HepG2 (cell line): Measurements from ENCODE around the gene B3GALT6. TPM values are rescaled to one million over a fixed set of nuclear protein-coding genes. Genes with fewer than 3 reads are reported as not detected.

Experiments used
- ATF3 ChIP-seq: sonication (generic); formaldehyde crosslinking; IDR thresholded peaks from 2 replicates; pipeline ENCODE4 v1.4.0; 2020; ENCODE audit warnings: missing genetic modification reagents
- CBFB ChIP-seq: sonication (generic); formaldehyde crosslinking; IDR thresholded peaks from 2 replicates; pipeline ENCODE4 v1.4.0; 2020; ENCODE audit warnings: missing genetic modification reagents
- GFI1 ChIP-seq: sonication (generic); formaldehyde crosslinking; IDR thresholded peaks from 2 replicates; pipeline ENCODE4 v1.5.0; 2020; ENCODE audit warnings: missing genetic modification reagents, mild to moderate bottlenecking, borderline replicate concordance
- NKX3-1 ChIP-seq: sonication (generic); formaldehyde crosslinking; IDR thresholded peaks from 2 replicates; pipeline ENCODE4 v1.5.0; 2020; ENCODE audit warnings: missing genetic modification reagents
- ONECUT2 ChIP-seq: sonication (generic); formaldehyde crosslinking; IDR thresholded peaks from 2 replicates; pipeline ENCODE4 v1.4.0; 2020; ENCODE audit warnings: missing genetic modification reagents
- PRDM4 ChIP-seq: sonication (generic); formaldehyde crosslinking; IDR thresholded peaks from 2 replicates; pipeline ENCODE4 v1.9.0; 2021; ENCODE audit warnings: missing genetic modification reagents, borderline replicate concordance
- SMAD9 ChIP-seq: sonication (generic); formaldehyde crosslinking; IDR thresholded peaks from 2 replicates; pipeline ENCODE4 v1.5.1; 2020; ENCODE audit warnings: mild to moderate bottlenecking, missing genetic modification reagents
- SMC3 ChIP-seq: IDR thresholded peaks from 2 replicates; pipeline ENCODE4 v1.6.1; 2011; ENCODE audit warnings: low read length, improper control_type of control experiment
- SRSF4 ChIP-seq: fragments of 200-400 bp; formaldehyde crosslinking; IDR thresholded peaks from one replicate; pipeline ENCODE4 v1.6.1; 2018; ENCODE audit warnings: mild to moderate bottlenecking, low read depth, low read length, moderate library complexity; ENCODE audit not compliant: poor library complexity, severe bottlenecking
- SRSF9 ChIP-seq: fragments of 200-400 bp; formaldehyde crosslinking; IDR thresholded peaks from 2 replicates; pipeline ENCODE4 v1.6.1; 2018; ENCODE audit warnings: borderline replicate concordance, mild to moderate bottlenecking, low read depth, low read length; ENCODE audit not compliant: insufficient read depth, poor library complexity, severe bottlenecking
- TBX3 ChIP-seq: fragments of 450-650 bp; IDR thresholded peaks from 2 replicates; pipeline ENCODE4 v1.6.1; 2017; ENCODE audit warnings: antibody characterized with exemption, mild to moderate bottlenecking, inconsistent platforms, borderline replicate concordance
- ZBTB1 ChIP-seq: sonication (generic); formaldehyde crosslinking; IDR thresholded peaks from 2 replicates; pipeline ENCODE4 v1.4.0; 2020; ENCODE audit warnings: missing genetic modification reagents, borderline replicate concordance
- ZNF30 ChIP-seq: sonication (generic); formaldehyde crosslinking; IDR thresholded peaks from 2 replicates; pipeline ENCODE4 v1.5.0; 2020; ENCODE audit warnings: mild to moderate bottlenecking, missing genetic modification reagents
- ZNF574 ChIP-seq: sonication (generic); formaldehyde crosslinking; IDR thresholded peaks from 2 replicates; pipeline ENCODE4 v1.4.0; 2020; ENCODE audit warnings: missing genetic modification reagents
- ZNF577 ChIP-seq: sonication (generic); formaldehyde crosslinking; IDR thresholded peaks from 2 replicates; pipeline ENCODE4 v1.4.0; 2020; ENCODE audit warnings: mild to moderate bottlenecking, low read depth, missing genetic modification reagents, borderline replicate concordance
- ZNF75D ChIP-seq: sonication (generic); formaldehyde crosslinking; IDR thresholded peaks from 2 replicates; pipeline ENCODE4 v1.8.1; 2023; ENCODE audit warnings: missing genetic modification reagents, mild to moderate bottlenecking, borderline replicate concordance
- ZNF784 ChIP-seq: sonication (generic); formaldehyde crosslinking; IDR thresholded peaks from 2 replicates; pipeline ENCODE4 v1.5.1; 2020; ENCODE audit warnings: missing genetic modification reagents, mild to moderate bottlenecking, borderline replicate concordance
- polyA plus RNA-seq, 8 experiments: library from polyadenylated mRNA; depleted of rRNA in 3 of 8; stranded (reverse) in 7 of 8; unstranded in 1 of 8; fragments of >200 nt; fragmentation: Illumina TruSeq in 4 of 8; extraction: Trizol in 4 of 8; gene quantifications; 2 replicates each; pipeline versions ENCODE4 v1.2.1 to v1.2.3, GENCODE V29; 2011 to 2016; ENCODE audit warnings: low read depth in 4 of 8, missing spikeins in 1 of 8, mixed read lengths in 1 of 8; ENCODE audit not compliant: insufficient read depth in 1 of 8
- total RNA-seq, 5 experiments: library from RNA; depleted of rRNA; stranded (reverse); fragments of >200 nt; fragmentation: Illumina TruSeq; extraction: Trizol; gene quantifications; 2 replicates each; pipeline ENCODE4 v1.2.3, GENCODE V29; 2016; ENCODE audit warnings: low read depth in 1 of 5
- TF ChIP-seq, protein P1 (sequence below): sonication (generic); formaldehyde crosslinking; IDR thresholded peaks from 2 replicates; pipeline ENCODE4 v1.4.0; 2020; ENCODE audit warnings: missing genetic modification reagents, mild to moderate bottlenecking, borderline replicate concordance

B3GALT6 gene
- total and polyA plus RNA-seq, 2 of the 13 experiments (the other 11 are each of a cell fraction or from before 2014, with no cell fraction given) = 3.9 to 14.2 TPM

GRCh38 chr1:1231400-1232207, 433 bp upstream of the B3GALT6 start, which contains the start of gene SDF4 (continued):
- no peak for TF ChIP-seq PRDM4
- no peak for TF ChIP-seq ZBTB1 (CRISPR knock-in tag)
- TF ChIP-seq TBX3 = no peak
- TF ChIP-seq ZNF75D (CRISPR knock-in tag) = no peak
- TF ChIP-seq SRSF4 = no peak
- TF ChIP-seq ZNF574 (CRISPR knock-in tag) = peak; percentile 91
- TF ChIP-seq, protein P1, sequence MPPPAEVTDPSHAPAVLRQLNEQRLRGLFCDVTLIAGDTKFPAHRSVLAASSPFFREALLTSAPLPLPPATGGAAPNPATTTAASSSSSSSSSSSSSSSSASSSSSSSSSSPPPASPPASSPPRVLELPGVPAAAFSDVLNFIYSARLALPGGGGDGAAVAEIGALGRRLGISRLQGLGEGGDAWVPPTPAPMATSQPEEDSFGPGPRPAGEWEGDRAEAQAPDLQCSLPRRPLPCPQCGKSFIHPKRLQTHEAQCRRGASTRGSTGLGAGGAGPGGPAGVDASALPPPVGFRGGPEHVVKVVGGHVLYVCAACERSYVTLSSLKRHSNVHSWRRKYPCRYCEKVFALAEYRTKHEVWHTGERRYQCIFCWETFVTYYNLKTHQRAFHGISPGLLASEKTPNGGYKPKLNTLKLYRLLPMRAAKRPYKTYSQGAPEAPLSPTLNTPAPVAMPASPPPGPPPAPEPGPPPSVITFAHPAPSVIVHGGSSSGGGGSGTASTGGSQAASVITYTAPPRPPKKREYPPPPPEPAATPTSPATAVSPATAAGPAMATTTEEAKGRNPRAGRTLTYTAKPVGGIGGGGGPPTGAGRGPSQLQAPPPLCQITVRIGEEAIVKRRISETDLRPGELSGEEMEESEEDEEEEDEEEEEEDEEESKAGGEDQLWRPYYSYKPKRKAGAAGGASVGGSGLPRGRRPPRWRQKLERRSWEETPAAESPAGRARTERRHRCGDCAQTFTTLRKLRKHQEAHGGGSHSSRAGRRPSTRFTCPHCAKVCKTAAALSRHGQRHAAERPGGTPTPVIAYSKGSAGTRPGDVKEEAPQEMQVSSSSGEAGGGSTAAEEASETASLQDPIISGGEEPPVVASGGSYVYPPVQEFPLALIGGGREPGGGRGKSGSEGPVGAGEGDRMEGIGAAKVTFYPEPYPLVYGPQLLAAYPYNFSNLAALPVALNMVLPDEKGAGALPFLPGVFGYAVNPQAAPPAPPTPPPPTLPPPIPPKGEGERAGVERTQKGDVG (CRISPR knock-in tag) = no peak
- TF ChIP-seq NKX3-1 (CRISPR knock-in tag) = 0 out of 2 replicates have a peak, but pooled peaks have one; percentile 70
- no peak for TF ChIP-seq SRSF9
- TF ChIP-seq ZNF784 (CRISPR knock-in tag) = peak; percentile 23; the same call in 1 of the 2 replicates
- 0 out of 2 replicates have a peak, but pooled peaks have one; percentile 57 for TF ChIP-seq CBFB (CRISPR knock-in tag)
- TF ChIP-seq SMC3 = no peak
- no peak for TF ChIP-seq ONECUT2 (CRISPR knock-in tag)
- no peak for TF ChIP-seq SMAD9 (CRISPR knock-in tag)
- peak; percentile 50 for TF ChIP-seq ATF3 (CRISPR knock-in tag)
- no peak for TF ChIP-seq ZNF30
- no peak for TF ChIP-seq ZNF577 (CRISPR knock-in tag)
- peak; percentile 33; the same call in 1 of the 2 replicates for TF ChIP-seq GFI1 (CRISPR knock-in tag)
